ENCODE results near the gene MTF1.

DNA sequence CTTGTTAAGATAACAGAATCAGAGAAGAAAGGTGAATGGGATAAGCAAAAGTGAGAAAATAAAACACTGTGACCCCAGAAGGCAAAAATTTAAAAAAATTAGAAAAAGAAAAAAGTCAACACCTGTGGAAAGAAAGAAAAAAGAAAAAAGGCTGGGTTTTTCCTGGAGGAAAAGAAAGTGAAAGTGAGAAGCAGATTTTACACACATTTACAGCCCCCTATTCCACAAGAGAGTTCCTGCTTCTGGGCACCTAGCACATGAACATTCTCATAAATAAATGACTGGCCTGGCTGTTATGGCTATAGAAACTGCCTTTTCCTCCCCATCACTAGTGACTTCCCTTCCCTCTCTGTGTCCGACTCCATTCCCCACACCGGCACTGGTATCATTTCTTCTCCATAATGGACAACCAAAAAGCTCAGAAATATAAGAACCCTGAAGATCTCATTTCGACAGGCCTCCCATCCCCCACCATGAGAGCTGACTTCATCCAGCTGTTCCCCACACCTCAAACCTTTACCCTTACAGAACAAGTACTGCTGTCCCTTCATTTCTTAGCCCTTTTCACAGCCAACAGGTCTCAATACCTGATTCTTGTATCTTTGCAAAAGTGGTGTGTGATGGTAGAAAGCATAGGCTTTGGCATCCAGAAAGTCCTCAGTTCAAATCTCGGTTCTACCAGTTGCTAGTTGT is 12.6 kb downstream of the MTF1 start:
- TF ChIP-seq EGR1 (IDR thresholded peaks at IDR 0.05) (no peak), CEBPB (IDR thresholded peaks at IDR 0.05) (no peak), RAD21 (IDR thresholded peaks at IDR 0.05; ENCODE audit: low read depth) (no peak), FOXM1 (IDR thresholded peaks at IDR 0.05; ENCODE audit: borderline replicate concordance, low read depth) (no peak), ZBTB7A (IDR thresholded peaks at IDR 0.05; ENCODE audit: low read depth) (no peak), NFIC (IDR thresholded peaks at IDR 0.05) (no peak), EP300 (IDR thresholded peaks at IDR 0.05; ENCODE audit: borderline replicate concordance) (no peak)
- TF ChIP-seq, protein P1, sequence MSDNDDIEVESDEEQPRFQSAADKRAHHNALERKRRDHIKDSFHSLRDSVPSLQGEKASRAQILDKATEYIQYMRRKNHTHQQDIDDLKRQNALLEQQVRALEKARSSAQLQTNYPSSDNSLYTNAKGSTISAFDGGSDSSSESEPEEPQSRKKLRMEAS (IDR thresholded peaks at IDR 0.05), result no peak
